Memory B cell (primary cell): Measurements from ENCODE around the gene NDUFA13.

Source experiments
- ATAC-seq: fragments of 150-1000 bp; cut with Tn5 transposase; 2 replicates; pipeline ENCODE4 v1.10.0; 2021; ENCODE audit warnings: low read depth, mild to moderate bottlenecking, moderate library complexity
- DNase-seq, 2 donors: peaks; one replicate each; pipeline ENCODE4 v3.0.0; 2022; ENCODE audit warnings: low spot score in 2 of 2
- H3K27ac Mint-ChIP-seq: one replicate; pipeline ENCODE4 v1.8.0; 2022; ENCODE audit warnings: mild to moderate bottlenecking, moderate library complexity, mixed read lengths
- H3K27me3 Mint-ChIP-seq: one replicate; pipeline ENCODE4 v1.8.0; 2022; ENCODE audit warnings: mixed read lengths
- H3K36me3 Mint-ChIP-seq: one replicate; pipeline ENCODE4 v1.8.0; 2022; ENCODE audit warnings: mild to moderate bottlenecking, mixed read lengths
- H3K4me1 Mint-ChIP-seq: one replicate; pipeline ENCODE4 v1.8.0; 2022; ENCODE audit warnings: mixed read lengths
- H3K4me3 Mint-ChIP-seq: one replicate; pipeline ENCODE4 v1.8.0; 2022; ENCODE audit warnings: mild to moderate bottlenecking, moderate library complexity, mixed read lengths
- H3K9me3 Mint-ChIP-seq: one replicate; pipeline ENCODE4 v1.8.0; 2022; ENCODE audit warnings: mixed read lengths

The NDUFA13 gene

DNA sequence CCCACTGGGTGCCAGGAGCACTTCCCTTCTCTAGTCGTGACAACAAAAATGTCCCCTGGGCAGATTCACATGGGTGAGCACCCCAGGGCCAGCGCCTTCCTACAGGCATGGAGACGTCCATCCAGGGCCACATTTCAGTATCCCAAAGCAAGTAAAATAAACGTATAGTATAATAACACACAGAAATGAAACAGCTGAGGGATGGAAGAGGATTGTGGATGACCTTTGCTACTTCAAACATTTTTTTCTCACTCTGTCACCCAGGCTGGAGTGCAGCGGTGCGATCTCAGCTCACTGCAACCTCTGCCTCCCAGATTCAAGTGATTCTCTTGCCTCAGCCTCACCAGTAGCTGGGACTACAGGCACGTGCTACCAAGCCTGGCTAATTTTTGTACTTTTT, 50.3 kb downstream of the NDUFA13 start:
- DNase-seq (no peak), ATAC-seq (no peak)
- H3K27ac Mint-ChIP-seq = no peak overlapping the region

DNA sequence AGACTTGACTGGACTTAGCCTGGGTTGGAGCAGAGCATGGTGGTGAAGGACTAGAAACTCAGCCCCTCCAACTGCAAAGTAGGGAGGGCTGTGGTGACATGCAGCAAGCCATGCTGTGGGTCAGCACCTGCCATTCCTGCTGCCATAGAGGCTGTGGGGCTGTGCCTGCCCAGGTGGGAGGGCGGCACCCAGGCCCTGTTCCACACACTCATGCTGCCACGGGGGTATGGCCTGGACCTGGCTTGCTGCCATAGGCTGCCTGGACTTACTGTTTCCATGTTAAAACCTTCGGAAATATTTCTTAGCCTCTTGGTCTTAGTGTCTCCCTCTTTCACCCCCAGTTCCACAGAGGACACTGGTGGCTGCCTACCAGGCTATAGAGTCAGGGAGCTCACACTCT, 51.4 kb downstream of the NDUFA13 start:
- Mint-ChIP-seq H3K4me1 (no peaks in the 10 kb centered on the region), H3K9me3 (no peaks in the 10 kb centered on the region), H3K36me3 (peaks cover 13% of the 10 kb centered on the region), H3K4me3 (no peak overlapping the region), H3K27me3 (no peaks in the 10 kb centered on the region), H3K27ac (no peak overlapping the region)
- no peak for ATAC-seq
- no peak for DNase-seq

More for the DNA sequence above, 50.3 kb downstream of the NDUFA13 start:
- Mint-ChIP-seq H3K4me1 (no peaks in the 10 kb centered on the region), H3K4me3 (no peak overlapping the region), H3K36me3 (peaks cover 14% of the 10 kb centered on the region), H3K27me3 (no peaks in the 10 kb centered on the region), H3K9me3 (no peaks in the 10 kb centered on the region)

DNA sequence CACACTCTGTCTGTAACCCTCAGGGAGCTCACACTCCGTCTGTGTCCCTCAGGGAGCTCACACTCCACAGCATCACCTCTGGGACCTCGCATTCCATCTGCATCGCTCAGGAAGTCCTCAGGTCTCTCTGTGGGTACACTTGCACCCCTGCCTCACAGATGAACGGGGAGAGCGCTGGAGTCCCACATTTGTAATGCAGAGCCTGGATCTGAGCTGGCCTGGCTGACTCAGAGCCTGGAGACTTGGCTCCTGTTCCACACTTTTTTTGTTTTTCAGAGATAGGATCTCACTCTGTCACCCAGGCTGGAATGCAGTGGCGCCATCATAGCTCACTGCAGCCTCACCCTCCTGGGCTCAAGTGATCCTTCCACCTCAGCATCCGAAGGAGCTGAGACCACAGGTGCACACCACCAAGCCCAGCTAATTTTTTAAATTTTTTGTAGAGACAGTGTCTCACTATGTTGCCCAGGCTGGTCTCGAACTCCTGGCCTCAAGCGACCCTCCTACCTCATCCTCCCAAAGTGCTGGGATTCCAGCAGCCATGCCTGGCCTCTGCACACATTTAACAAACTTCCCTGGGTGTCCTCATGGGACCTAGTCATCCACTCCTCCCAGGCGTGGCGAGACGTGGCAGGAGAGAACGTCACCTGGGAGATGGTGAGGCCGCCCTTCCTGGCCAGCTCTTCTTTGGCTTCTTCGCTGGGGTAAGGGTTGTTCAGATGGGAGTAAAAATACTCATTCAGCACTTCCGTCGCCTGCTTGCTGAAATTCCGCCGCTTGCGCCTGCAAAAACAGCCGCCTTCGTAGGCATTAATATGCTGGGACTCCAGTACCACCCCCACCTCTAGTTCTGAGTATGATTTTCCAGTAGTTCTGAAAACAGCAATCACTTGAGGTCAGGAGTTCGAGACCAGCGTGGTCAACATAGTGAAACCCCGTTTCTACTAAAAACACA, 53.1 kb downstream of the NDUFA13 start:
- peaks cover 12% of the 10 kb centered on the region for H3K36me3 Mint-ChIP-seq
- DNase-seq (no peak), ATAC-seq (no peak)
- no peak overlapping the region for H3K27ac Mint-ChIP-seq
- no peak overlapping the region for H3K4me3 Mint-ChIP-seq
- no peaks in the 10 kb centered on the region for H3K9me3 Mint-ChIP-seq
- H3K4me1 Mint-ChIP-seq = no peaks in the 10 kb centered on the region
- no peaks in the 10 kb centered on the region for H3K27me3 Mint-ChIP-seq

DNA sequence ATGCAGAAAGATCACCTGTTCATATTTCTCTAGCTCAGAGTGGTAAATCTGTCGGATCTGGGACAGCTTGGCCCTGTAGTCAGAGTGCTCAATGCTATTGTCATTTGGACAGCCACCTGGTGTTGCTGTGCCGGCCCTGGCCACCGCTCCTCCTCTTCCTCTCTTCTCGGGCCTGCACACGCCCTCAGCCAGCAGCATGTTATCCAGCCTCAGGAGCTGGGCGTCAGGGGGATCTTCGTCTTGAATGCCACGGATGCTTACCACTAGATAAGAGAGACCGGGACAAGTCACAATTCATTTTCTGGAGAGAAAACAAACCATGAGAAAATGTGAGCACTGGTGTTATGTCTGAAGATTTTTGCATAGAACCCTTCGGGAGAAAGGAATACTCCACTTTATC, 54.5 kb downstream of the NDUFA13 start:
- no peak overlapping the region for H3K27ac Mint-ChIP-seq
- no peaks in the 10 kb centered on the region for H3K27me3 Mint-ChIP-seq
- no peaks in the 10 kb centered on the region for H3K9me3 Mint-ChIP-seq
- DNase-seq (no peak), ATAC-seq (no peak)
- H3K4me3 Mint-ChIP-seq = no peak overlapping the region
- peaks cover 12% of the 10 kb centered on the region for H3K36me3 Mint-ChIP-seq
- peaks cover 2% of the 10 kb centered on the region for H3K4me1 Mint-ChIP-seq

DNA sequence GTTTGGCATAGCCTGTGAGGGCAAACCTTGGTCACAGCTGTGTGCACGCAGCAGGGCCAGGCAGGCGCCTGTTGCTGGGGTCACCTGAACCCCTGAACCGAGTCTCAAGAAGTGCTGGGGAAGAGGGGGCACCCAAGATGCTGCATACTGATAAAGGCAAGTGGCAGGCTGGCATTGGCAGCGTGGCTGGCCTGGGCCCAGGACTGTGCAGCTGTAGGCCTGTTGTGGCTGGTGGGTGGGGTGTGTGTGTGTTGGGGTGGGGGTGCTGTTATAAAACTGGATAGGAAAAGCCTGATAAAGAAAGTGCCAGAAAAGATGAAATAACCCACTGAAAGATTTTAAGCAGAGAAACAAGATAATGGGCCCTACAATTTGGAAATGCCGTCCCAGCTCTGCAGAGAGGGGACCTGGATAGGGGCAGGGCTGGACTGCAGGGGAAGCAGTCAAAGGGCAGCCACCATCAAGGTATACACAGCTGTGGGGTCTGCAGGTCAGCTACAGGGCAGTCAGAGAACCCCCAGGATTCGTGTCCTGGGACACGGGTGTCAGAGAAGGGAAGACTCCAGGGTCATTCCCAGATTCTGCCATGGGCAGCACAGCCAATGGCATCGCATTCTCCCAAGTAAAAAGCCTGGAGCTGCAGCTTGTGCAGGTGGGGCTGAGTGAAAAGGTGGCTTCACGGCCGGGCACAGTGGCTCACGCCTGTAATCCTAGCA, 55.2 kb downstream of the NDUFA13 start:
- ATAC-seq = no peak
- H3K27ac Mint-ChIP-seq = no peak overlapping the region

DNA sequence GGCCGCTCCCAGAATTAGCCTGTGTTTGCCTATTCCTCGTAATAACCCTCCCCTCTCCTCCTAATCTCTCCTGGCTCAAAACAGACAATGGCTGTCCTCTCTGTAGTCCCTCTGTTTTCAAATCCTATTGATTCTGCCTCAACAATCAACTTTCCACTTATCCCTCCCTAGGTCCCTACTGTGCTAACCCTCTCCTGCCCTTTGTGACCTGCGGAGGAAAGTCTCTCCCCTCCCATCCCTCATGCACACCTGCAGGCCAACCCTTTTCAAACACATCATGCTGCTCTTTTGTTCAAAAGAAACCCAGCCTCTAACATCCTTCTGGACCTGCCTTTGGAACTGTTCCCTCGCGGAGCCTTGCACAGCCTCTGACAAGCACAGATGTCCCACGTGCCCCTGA, 59.4 kb downstream of the NDUFA13 start:
- no peak overlapping the region for H3K27ac Mint-ChIP-seq
- DNase-seq (no peak), ATAC-seq (no peak)
- no peaks in the 10 kb centered on the region for H3K27me3 Mint-ChIP-seq
- H3K4me1 Mint-ChIP-seq = peaks cover 3% of the 10 kb centered on the region
- H3K36me3 Mint-ChIP-seq = peaks cover 3% of the 10 kb centered on the region
- H3K9me3 Mint-ChIP-seq = no peaks in the 10 kb centered on the region
- H3K4me3 Mint-ChIP-seq = no peak overlapping the region

More for the DNA sequence above, 55.2 kb downstream of the NDUFA13 start:
- H3K4me1 Mint-ChIP-seq = peaks cover 3% of the 10 kb centered on the region
- H3K9me3 Mint-ChIP-seq = no peaks in the 10 kb centered on the region
- H3K4me3 Mint-ChIP-seq = no peak overlapping the region
- no peak for DNase-seq
- H3K27me3 Mint-ChIP-seq = no peaks in the 10 kb centered on the region
- peaks cover 12% of the 10 kb centered on the region for H3K36me3 Mint-ChIP-seq
